GM12878 (cell line): ENCODE data around the gene ZNF692.

ENCODE experiments used
- EZH2 ChIP-seq: IDR thresholded peaks from 2 replicates; pipeline ENCODE4 v1.6.1; 2012; ENCODE audit warnings: low read depth, mild to moderate bottlenecking, control low read depth, inconsistent platforms, low read length, borderline replicate concordance; ENCODE audit not compliant: control insufficient read depth
- ZNF274 ChIP-seq: IDR thresholded peaks from one replicate; pipeline ENCODE4 v1.8.0; 2011; ENCODE audit not compliant: insufficient read length, insufficient read depth

- TF ChIP-seq EZH2 (no peak), ZNF274 (no peak)
Observed at GRCh38 chr1:248822148-248823032, 36.5 kb downstream of the ZNF692 start.
